NB4 (cell line): ENCODE results near the gene LRBA.

Experiments used
- DNase-seq: peaks from one replicate; pipeline ENCODE4 v3.0.0; 2010; ENCODE audit warnings: low read depth
- H3K4me3 ChIP-seq: one replicate; pipeline ENCODE4 v1.5.1; 2011; ENCODE audit warnings: mild to moderate bottlenecking, low read depth, low read length, moderate library complexity
- MYC ChIP-seq: IDR thresholded peaks from 2 replicates; pipeline ENCODE4 v1.6.1; 2011; ENCODE audit warnings: low read depth, low read length
- POLR2A ChIP-seq: IDR thresholded peaks from 2 replicates; pipeline ENCODE4 v1.6.1; 2011; ENCODE audit warnings: mild to moderate bottlenecking; ENCODE audit not compliant: insufficient read length; ENCODE audit errors: extremely low read depth
- TF ChIP-seq, protein P1 (sequence below): IDR thresholded peaks from one replicate; pipeline ENCODE4 v1.5.1; 2012; ENCODE audit warnings: low read depth, low read length
- TF ChIP-seq, protein P2 (sequence below): IDR thresholded peaks from 2 replicates; pipeline ENCODE4 v1.6.1; 2011; ENCODE audit warnings: low read depth, low read length

Gene LRBA

DNA sequence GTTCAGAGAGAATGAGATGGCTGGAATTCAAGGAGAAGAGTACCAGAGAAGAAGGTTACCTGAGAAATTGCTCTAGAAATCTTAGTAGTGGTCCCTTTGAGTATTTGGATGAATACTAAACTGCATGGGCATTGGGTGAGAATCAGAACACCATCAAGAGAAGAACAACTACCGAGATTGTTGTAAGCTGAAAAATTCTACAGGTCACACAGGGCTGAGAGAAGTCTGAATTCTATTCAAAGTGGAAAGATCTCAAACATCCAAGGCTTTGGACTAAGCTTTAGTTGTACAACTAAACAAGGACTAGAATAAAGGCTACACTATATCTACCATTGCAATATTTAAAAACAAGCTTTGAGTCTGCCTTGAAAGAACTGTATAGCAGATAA lies 40.8 kb downstream of the LRBA start:
- TF ChIP-seq MYC (no peak), POLR2A (no peak)
- TF ChIP-seq, protein P1, sequence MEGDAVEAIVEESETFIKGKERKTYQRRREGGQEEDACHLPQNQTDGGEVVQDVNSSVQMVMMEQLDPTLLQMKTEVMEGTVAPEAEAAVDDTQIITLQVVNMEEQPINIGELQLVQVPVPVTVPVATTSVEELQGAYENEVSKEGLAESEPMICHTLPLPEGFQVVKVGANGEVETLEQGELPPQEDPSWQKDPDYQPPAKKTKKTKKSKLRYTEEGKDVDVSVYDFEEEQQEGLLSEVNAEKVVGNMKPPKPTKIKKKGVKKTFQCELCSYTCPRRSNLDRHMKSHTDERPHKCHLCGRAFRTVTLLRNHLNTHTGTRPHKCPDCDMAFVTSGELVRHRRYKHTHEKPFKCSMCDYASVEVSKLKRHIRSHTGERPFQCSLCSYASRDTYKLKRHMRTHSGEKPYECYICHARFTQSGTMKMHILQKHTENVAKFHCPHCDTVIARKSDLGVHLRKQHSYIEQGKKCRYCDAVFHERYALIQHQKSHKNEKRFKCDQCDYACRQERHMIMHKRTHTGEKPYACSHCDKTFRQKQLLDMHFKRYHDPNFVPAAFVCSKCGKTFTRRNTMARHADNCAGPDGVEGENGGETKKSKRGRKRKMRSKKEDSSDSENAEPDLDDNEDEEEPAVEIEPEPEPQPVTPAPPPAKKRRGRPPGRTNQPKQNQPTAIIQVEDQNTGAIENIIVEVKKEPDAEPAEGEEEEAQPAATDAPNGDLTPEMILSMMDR: no peak
- TF ChIP-seq, protein P2, sequence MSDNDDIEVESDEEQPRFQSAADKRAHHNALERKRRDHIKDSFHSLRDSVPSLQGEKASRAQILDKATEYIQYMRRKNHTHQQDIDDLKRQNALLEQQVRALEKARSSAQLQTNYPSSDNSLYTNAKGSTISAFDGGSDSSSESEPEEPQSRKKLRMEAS: no peak

DNA sequence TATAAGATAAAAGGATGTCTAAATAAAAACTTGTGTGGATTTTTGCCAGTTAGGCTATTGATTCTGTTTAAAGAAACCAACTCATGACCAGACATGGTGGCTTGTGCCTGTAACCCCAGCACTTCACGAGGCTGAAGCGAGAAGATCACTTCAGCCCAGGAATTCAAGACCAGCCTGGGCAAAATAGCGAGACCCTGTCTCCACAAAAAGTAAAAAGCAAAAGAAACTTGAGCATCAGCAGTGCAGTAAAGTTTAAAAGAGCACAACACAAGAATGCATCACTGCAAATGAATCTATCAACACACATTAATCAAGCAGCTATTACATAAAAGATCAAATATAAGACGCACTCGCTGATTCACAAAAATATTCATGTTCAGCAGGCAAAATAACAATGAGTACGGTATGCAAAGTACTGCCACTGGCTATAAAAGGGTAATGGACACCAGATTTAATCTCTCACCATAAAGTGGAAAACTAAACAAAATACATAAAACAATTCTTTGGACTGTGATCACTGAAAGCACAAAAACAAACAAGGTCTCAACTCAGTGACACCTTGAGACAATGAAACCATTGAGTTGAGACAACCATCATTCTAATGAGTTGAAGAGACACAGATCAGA lies 41.3 kb downstream of the LRBA start:
- no peak overlapping the region for H3K4me3 ChIP-seq
- TF ChIP-seq, protein P1: no peak
- TF ChIP-seq POLR2A (no peak), MYC (no peak)
- TF ChIP-seq, protein P2: no peak
- no peak for DNase-seq

More for the DNA sequence above, 40.8 kb downstream of the LRBA start:
- H3K4me3 ChIP-seq: no peak overlapping the region
- DNase-seq: no peak

DNA sequence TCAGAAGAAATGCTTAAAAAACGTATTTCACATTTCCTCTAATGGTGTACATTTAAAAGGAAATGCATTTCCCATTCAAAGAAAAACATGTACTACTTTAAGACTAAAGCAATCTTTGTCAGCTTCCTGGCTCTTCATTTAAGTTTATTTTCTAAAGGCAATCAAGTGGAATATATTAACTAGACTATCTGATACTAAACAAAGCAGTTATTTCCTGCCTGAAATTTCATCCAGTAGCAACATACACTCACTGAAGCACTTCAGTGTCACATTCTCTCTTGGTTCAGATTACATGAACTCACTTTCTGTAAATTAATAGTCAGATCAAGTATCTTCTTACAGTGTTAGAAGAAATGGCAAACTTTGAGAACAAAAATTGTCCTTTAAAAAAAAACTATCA lies 42.5 kb downstream of the LRBA start:
- TF ChIP-seq, protein P2: no peak
- TF ChIP-seq MYC (no peak), POLR2A (no peak)
- TF ChIP-seq, protein P1: no peak
- DNase-seq: no peak
- no peak overlapping the region for H3K4me3 ChIP-seq

DNA sequence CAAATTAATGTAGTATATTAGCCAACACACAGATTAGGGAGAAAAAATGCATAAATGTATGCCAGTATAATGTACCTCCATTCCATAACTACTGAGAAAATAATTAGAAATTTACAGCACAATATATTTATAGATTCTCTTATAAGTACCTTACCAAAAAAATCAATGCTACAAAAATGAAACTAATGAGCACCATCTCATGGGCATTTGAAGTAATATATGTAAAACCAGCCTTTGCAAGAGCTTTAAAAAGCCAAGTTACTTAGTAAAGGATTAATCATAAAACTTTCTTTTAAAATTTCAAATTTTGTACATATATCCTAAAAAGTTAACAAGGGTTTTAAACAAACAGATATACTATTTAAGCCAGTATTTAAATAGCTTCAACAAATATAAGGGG lies 43.2 kb downstream of the LRBA start:
- DNase-seq: no peak
- no peak overlapping the region for H3K4me3 ChIP-seq
- TF ChIP-seq MYC (no peak), POLR2A (no peak)
- TF ChIP-seq, protein P1: no peak
- TF ChIP-seq, protein P2: no peak

DNA sequence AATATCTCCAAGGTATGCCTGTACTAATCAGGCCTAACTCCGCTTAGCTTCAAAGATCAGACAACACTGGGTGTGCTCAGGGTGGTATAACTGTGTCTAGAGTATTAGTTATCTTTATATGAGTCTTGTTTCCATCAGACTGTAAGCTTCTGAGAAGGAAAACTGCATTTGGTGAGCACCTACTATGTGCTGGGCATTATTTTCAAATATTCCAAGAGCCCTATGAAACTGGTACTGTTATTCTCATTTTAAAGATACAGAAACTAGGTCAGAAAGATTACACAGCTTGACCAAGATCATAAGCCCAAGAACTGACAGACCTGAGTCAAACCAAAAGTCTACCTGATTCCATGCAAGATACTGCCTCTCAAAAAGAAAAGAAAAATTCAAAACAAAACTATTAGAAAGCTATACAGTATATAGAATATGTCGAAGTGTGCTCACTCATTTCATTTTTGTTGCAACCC lies 44.4 kb downstream of the LRBA start:
- no peak overlapping the region for H3K4me3 ChIP-seq
- no peak for DNase-seq
- TF ChIP-seq MYC (no peak), POLR2A (no peak)
- TF ChIP-seq, protein P2: no peak
- TF ChIP-seq, protein P1: no peak
